GM12864 (cell line): ENCODE measurements around the gene CHRNA10.

Source experiments
- DNase-seq: peaks from one replicate; pipeline ENCODE4 v3.0.0-alpha.2; 2011; ENCODE audit warnings: low read depth
- H3K4me3 ChIP-seq: 2 replicates; pipeline ENCODE4 v1.5.1; 2011; ENCODE audit warnings: mild to moderate bottlenecking, low read depth, low read length, control low read depth
- TF ChIP-seq, protein P1 (sequence below): IDR thresholded peaks from 2 replicates; pipeline ENCODE4 v1.5.1; 2011; ENCODE audit warnings: low read depth, mild to moderate bottlenecking, moderate library complexity, low read length, control low read depth, inconsistent platforms; ENCODE audit errors: missing control alignments

Gene CHRNA10

DNA sequence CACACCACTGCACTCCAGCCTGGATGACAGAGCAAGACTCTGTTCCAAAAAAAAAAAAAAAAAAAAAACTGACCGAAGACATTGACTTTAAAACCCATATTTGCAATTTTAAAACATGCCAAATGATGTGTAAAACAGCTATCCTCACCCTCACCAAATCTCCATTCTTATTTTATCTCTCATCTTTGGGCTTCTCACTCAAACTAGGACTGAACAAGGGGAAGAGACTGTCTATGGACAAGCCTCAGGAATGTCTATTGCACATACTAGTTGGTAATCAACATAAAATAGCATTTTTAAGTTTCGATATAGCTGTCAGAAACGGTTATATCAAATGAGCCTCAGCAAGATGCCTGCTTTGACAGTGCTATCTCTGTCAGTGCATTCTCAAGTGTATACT is 7.9 kb upstream of the CHRNA10 start:
- H3K4me3 ChIP-seq: no peak overlapping the region
- no peak for DNase-seq
- TF ChIP-seq, protein P1, sequence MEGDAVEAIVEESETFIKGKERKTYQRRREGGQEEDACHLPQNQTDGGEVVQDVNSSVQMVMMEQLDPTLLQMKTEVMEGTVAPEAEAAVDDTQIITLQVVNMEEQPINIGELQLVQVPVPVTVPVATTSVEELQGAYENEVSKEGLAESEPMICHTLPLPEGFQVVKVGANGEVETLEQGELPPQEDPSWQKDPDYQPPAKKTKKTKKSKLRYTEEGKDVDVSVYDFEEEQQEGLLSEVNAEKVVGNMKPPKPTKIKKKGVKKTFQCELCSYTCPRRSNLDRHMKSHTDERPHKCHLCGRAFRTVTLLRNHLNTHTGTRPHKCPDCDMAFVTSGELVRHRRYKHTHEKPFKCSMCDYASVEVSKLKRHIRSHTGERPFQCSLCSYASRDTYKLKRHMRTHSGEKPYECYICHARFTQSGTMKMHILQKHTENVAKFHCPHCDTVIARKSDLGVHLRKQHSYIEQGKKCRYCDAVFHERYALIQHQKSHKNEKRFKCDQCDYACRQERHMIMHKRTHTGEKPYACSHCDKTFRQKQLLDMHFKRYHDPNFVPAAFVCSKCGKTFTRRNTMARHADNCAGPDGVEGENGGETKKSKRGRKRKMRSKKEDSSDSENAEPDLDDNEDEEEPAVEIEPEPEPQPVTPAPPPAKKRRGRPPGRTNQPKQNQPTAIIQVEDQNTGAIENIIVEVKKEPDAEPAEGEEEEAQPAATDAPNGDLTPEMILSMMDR: no peak

DNA sequence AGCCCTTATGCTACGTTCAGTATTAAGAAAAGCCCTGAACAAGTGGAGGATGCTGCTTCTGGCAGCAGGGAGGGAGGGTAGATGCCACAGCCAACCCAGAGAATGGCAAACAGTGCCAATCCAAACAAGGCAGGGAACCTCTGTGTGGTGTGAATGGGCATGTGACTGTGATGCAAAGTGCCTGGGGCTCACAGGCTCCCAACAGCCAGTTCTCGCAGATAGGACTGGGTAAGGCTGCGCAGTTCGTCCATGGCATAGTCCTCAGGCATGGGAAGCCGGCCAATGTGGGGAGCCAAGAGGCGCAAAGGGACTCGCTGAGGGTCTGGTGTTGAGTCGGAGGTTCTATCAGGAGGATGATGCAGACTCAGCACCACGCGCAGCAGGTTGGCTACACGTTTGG is 4.8 kb upstream of the CHRNA10 start:
- DNase-seq: no peak
- H3K4me3 ChIP-seq: no peak overlapping the region
- TF ChIP-seq, protein P1: no peak

DNA sequence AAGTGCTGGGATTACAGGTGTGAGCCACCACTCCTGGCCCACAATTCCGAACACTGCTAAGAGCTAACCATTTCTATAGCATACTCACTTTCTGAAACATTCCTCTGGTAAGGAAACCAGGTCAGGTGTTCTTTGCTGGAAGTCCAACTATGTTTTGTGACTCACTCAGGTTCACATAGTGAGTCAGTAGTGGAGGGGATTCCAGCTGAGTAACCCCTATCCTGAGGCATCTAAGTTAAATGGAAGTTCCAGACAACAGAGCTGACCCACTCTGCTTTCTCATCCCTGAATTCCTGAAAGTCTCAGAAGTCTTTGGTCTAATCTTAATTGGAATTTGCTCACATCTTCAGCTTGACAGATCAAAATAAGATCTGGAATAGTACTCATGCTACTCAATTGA is 3.0 kb upstream of the CHRNA10 start:
- H3K4me3 ChIP-seq: no peak overlapping the region
- TF ChIP-seq, protein P1: no peak
- no peak for DNase-seq

DNA sequence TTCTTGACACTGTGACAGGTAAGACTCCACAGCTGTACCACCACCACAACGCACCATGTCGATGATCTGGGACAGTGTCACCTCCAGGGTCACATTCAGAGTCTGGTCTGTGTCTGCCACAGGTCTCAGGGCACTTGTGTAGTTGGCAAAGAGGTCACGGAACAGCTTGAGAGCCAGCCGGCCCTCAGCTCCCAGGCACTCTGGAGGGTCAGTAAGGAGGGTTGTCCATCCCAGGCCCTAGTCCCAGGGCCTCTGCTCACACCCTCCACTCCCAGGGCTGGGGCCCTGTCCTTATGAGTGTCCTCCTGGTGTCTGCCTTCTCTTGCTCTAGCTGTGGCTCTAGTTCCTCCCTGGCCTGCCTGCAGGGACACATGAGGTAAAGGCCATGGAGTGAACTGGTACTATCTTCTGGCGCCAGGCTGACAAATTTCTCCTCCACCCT is 1.4 kb downstream of the CHRNA10 start:
- TF ChIP-seq, protein P1: no peak
- H3K4me3 ChIP-seq: no peak overlapping the region
- no peak for DNase-seq

DNA sequence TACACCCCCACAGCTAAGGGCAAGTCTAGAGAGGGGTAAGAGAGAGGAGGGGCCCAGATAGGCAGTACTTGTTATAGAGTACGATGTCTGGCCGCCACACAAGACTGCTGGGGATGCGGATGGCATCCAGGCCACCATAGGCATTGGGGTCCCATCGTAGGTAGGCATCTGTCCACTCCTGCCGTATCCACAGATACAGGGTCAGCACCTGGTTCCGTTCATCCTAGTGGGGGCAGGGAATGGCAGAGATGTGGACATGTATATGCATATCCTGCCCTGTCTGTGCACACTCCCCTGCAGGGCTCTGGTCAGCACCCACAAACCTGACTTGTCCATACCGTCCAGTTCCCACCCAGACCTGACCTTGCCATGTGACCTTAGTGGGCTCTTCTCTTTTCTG is 2.1 kb downstream of the CHRNA10 start:
- DNase-seq: no peak
- no peak overlapping the region for H3K4me3 ChIP-seq
- TF ChIP-seq, protein P1: no peak

DNA sequence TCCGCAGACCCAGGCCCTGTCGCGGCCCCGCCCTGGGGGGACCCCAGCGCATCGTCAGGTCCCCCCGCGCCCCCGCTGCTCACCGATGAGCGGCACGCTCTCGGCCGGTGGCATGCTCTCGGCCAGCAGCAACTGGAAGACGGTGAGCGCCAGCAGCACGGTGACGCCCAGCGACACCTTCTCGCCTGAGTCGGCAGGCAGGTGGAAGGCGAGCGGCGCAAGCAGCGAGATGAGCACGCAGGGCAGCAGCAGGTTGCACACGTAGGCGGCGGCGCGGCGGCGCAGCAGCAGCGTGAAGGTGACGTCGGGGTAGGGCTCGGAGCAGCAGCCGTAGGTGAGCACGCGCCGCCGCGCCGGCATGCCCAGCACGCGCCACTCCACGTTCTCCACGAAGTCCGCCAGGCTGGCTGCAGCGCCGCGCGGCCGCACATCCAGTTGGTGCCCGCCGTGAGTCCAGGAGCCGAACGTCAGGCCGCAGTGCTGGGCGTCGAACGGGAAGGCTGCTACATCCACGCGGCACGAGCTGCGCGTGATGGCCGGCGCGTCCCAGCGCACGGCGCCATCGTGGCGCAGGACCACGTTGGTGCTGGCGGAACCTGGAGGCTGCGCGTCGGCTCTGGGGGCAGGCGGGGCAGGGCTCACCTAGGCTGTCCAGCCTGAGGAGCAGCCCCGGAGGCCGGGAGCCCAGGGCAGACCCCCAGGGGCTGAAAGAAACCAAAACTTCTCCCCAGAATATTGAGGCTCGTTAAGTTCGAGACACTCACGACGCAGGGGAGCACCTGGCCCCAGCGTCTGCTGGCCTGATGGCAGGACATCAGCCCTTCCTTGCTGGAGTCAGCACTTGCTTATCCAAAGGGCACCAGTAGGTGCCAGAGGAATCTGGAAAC is 3.8 kb downstream of the CHRNA10 start:
- no peak for DNase-seq
- TF ChIP-seq, protein P1: no peak
- H3K4me3 ChIP-seq: no peak overlapping the region
